PC-3 (cell line): ENCODE measurements around the gene AP1AR. TPM values are rescaled to one million over a fixed set of nuclear protein-coding genes. Genes with fewer than 3 reads are reported as not detected.

ENCODE experiments used
- ATAC-seq: fragments of 200-7000 bp; cut with Tn5 transposase; 2 replicates; pipeline ENCODE4 v1.9.1; 2020; ENCODE audit warnings: mild to moderate bottlenecking, moderate library complexity
- BruUV-seq: library from RNA; stranded (reverse); fragments of 400-500 nt; replicated peaks from 2 replicates; lab custom pipeline; 2021; lab: Mats Ljungman, UMichigan
- CTCF ChIA-PET: fragments of 300-600 bp; sonication (Branson Sonifier 250); formaldehyde crosslinking; loops from one replicate; lab custom pipeline; 2022; ENCODE audit warnings: antibody characterized with exemption; lab: Charles Lee
- POLR2A ChIA-PET: fragments of 300-600 bp; sonication (Branson Sonifier 250); formaldehyde crosslinking; loops from one replicate; lab custom pipeline; 2022; ENCODE audit warnings: antibody characterized with exemption; ENCODE audit not compliant: unreplicated experiment; lab: Charles Lee
- DNase-seq: peaks from one replicate; pipeline ENCODE4 v3.0.0-alpha.2; 2015
- H2AFZ ChIP-seq: fragments of 300-600 bp; sonication (generic); 2 replicates; pipeline ENCODE4 v1.6.0; 2016; ENCODE audit warnings: antibody characterized with exemption, low read length
- H3F3A ChIP-seq: fragments of 300-600 bp; sonication (generic); one replicate; pipeline ENCODE4 v1.6.0; 2017; ENCODE audit warnings: antibody characterized with exemption, low read length, control low read depth, mild to moderate bottlenecking; ENCODE audit not compliant: unreplicated experiment
- H3K27ac ChIP-seq: fragments of 300-600 bp; sonication (generic); 2 replicates; pipeline ENCODE4 v1.5.1; 2016; ENCODE audit warnings: mild to moderate bottlenecking, low read length
- H3K27me3 ChIP-seq: fragments of 300-600 bp; sonication (generic); 2 replicates; pipeline ENCODE4 v1.6.1; 2016; ENCODE audit warnings: low read length, mixed read lengths
- H3K36me3 ChIP-seq: fragments of 300-600 bp; sonication (generic); 2 replicates; pipeline ENCODE4 v1.6.1; 2016; ENCODE audit warnings: low read depth, mixed run types, low read length, mixed read lengths
- H3K4me1 ChIP-seq: fragments of 300-600 bp; sonication (generic); 2 replicates; pipeline ENCODE4 v1.5.1; 2016; ENCODE audit warnings: low read length; ENCODE audit not compliant: insufficient read depth
- H3K4me2 ChIP-seq: fragments of 300-600 bp; sonication (generic); 2 replicates; pipeline ENCODE4 v1.6.0; 2016; ENCODE audit warnings: low read length
- H3K4me3 ChIP-seq: fragments of 300-600 bp; sonication (generic); 2 replicates; pipeline ENCODE4 v1.5.1; 2016; ENCODE audit warnings: mild to moderate bottlenecking, low read length, mixed read lengths
- H3K79me2 ChIP-seq: fragments of 300-600 bp; sonication (generic); 2 replicates; pipeline ENCODE4 v1.6.1; 2017; ENCODE audit warnings: low read length, mixed read lengths
- H3K9ac ChIP-seq: fragments of 300-600 bp; sonication (generic); 2 replicates; pipeline ENCODE4 v1.6.0; 2016; ENCODE audit warnings: mild to moderate bottlenecking, low read length
- H3K9me2 ChIP-seq: fragments of 300-600 bp; sonication (generic); replicated peaks from 2 replicates; pipeline ENCODE4 v1.6.1; 2016; ENCODE audit warnings: mixed run types, low read length, mixed read lengths
- H3K9me3 ChIP-seq: fragments of 300-600 bp; sonication (generic); 2 replicates; pipeline ENCODE4 v1.6.1; 2016; ENCODE audit warnings: low read length, mixed read lengths
- H4K20me1 ChIP-seq: fragments of 300-600 bp; sonication (generic); 2 replicates; pipeline ENCODE4 v1.6.1; 2016; ENCODE audit warnings: low read length, mixed read lengths
- EZH2 ChIP-seq: fragments of 300-600 bp; sonication (generic); IDR thresholded peaks from one replicate; pipeline ENCODE4 v1.6.1; 2017; ENCODE audit warnings: antibody characterized with exemption, mild to moderate bottlenecking, low read length; ENCODE audit not compliant: unreplicated experiment
- EZH2phosphoT487 ChIP-seq: fragments of 300-600 bp; sonication (generic); IDR thresholded peaks from 2 replicates; pipeline ENCODE4 v1.6.1; 2018; ENCODE audit warnings: mild to moderate bottlenecking, antibody characterized with exemption, low read length, borderline replicate concordance
- intact Hi-C: fragments of 100-400 bp; cut with micrococcal nuclease; formaldehyde crosslinking; loops from 2 replicates; pipeline ENCODE4 v1.9.0; 2023
- total RNA-seq: library from RNA; depleted of rRNA; stranded (reverse); fragments of >200 nt; gene quantifications from 2 replicates; pipeline ENCODE4 v1.2.3, GENCODE V29; 2014
- TF ChIP-seq, protein P1 (sequence below): fragments of 300-600 bp; sonication (generic); conservative IDR thresholded peaks from 2 replicates; pipeline ENCODE4 v1.5.1; 2017; ENCODE audit warnings: antibody characterized with exemption, low read depth, mild to moderate bottlenecking, low read length

The AP1AR gene
- total RNA-seq, 1 experiment from 2014 or later = 34.6 TPM

DNA sequence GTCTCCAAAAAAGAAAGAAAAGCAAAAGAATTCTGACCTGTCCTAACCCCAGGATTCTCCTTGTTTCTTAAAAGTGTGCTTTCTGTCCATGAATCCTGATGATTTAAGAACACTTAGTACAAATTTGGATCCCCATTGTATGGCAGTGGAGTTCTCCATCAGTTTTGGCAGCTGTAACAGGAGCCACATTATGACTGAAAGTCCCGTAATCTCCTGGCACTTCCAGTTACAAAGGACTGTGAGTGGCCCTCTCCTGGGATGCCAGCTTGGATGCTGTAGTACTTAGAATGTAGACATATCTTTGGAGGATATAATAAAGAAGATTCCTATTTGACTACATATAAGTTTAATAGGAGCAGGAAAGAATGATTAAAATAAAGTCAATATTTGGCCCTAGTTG, 20.6 kb downstream of the AP1AR start:
- BruUV-seq = no TSS peak
- TF ChIP-seq EZH2 = no peak
- no peak for TF ChIP-seq EZH2phosphoT487
- TF ChIP-seq, protein P1, sequence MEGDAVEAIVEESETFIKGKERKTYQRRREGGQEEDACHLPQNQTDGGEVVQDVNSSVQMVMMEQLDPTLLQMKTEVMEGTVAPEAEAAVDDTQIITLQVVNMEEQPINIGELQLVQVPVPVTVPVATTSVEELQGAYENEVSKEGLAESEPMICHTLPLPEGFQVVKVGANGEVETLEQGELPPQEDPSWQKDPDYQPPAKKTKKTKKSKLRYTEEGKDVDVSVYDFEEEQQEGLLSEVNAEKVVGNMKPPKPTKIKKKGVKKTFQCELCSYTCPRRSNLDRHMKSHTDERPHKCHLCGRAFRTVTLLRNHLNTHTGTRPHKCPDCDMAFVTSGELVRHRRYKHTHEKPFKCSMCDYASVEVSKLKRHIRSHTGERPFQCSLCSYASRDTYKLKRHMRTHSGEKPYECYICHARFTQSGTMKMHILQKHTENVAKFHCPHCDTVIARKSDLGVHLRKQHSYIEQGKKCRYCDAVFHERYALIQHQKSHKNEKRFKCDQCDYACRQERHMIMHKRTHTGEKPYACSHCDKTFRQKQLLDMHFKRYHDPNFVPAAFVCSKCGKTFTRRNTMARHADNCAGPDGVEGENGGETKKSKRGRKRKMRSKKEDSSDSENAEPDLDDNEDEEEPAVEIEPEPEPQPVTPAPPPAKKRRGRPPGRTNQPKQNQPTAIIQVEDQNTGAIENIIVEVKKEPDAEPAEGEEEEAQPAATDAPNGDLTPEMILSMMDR = no peak
- ATAC-seq (no peak), DNase-seq (no peak)
- no peaks in the 10 kb centered on the region for H3K4me1 ChIP-seq
- H3K9me3 ChIP-seq = no peaks in the 10 kb centered on the region
- H2AFZ ChIP-seq = no peak overlapping the region
- H3K36me3 ChIP-seq = no peaks in the 10 kb centered on the region
- no peak overlapping the region for H3K4me3 ChIP-seq
- ChIA-PET CTCF (no interaction called here), POLR2A (no interaction called here)
- intact Hi-C loops = no loop called here
- H3K79me2 ChIP-seq = peaks cover 9% of the 10 kb centered on the region; the same call in 1 of the 2 replicates
- no peaks in the 10 kb centered on the region for H4K20me1 ChIP-seq
- no peak overlapping the region for H3K4me2 ChIP-seq
- no peaks in the 10 kb centered on the region for H3K27me3 ChIP-seq
- no peak overlapping the region for H3K9ac ChIP-seq
- no peaks in the 10 kb centered on the region for H3K9me2 ChIP-seq
- no peak overlapping the region for H3K27ac ChIP-seq
- no peaks in the 10 kb centered on the region for H3F3A ChIP-seq

DNA sequence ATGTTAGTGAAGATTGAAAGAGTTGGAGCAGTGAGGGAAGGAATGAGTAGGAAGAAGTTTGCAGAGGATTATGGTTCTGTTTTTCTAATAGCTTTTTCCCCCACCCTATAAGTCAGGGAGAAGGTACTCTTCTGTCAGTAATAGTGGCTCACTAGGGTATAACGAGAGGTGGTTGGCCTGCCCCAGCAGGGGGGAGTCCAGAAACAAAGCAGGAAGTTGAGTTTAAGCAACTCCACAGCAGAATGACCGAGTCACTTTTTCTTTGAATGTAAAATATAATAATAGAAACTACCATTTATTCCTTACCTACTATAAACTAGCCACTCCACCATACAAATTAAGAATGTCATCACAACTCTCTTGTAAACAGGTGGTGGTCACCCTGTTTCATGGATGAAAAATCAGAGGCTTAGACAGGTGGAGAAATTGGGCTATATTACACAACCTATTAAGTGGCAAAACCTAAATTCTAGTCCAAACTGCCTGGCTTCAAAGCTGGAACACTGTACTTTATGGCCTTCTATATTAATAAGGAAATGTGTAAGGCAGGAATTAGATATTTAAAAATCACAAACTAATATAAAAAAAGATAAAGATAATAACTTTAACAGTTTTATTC, 21.9 kb downstream of the AP1AR start:
- Histone ChIP-seq H3K9me2 (no peaks in the 10 kb centered on the region), H2AFZ (no peak overlapping the region), H4K20me1 (no peaks in the 10 kb centered on the region), H3F3A (no peaks in the 10 kb centered on the region), H3K36me3 (no peaks in the 10 kb centered on the region), H3K4me1 (no peaks in the 10 kb centered on the region), H3K9me3 (no peaks in the 10 kb centered on the region), H3K79me2 (no peaks in the 10 kb centered on the region; the same call in 1 of the 2 replicates), H3K4me2 (no peak overlapping the region), H3K27ac (no peak overlapping the region), H3K9ac (no peak overlapping the region), H3K4me3 (no peak overlapping the region), H3K27me3 (no peaks in the 10 kb centered on the region)
- ChIA-PET CTCF (no interaction called here), POLR2A (no interaction called here)
- intact Hi-C loops = no loop called here
- ATAC-seq = no peak
- DNase-seq = no peak
- TF ChIP-seq EZH2 (no peak), EZH2phosphoT487 (no peak)
- TF ChIP-seq, protein P1 = no peak
- BruUV-seq = no TSS peak

DNA sequence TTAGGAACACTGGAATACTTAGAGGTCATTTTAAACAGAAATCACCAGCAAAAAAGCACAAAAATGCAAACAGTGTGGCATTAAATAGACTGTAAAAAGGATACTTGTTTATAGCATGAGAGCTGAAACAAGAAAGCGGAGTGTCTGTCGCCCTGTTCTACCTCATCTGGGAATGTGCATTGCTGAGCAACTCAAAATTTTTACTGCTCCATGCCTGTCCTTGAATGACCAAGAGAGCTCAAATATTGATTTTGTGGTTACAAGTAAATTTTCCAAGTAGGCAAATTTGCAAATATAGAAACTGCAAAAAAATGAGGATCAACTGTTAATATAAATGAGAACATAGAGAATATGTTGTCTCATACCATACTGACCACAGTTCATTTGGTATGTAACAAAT, 25.5 kb downstream of the AP1AR start:
- no peak for ATAC-seq
- Histone ChIP-seq H3K4me2 (no peak overlapping the region), H3K36me3 (peaks cover 3% of the 10 kb centered on the region; the same call in 1 of the 2 replicates), H2AFZ (no peak overlapping the region), H3K4me3 (no peak overlapping the region), H3K4me1 (no peaks in the 10 kb centered on the region), H3K27me3 (no peaks in the 10 kb centered on the region), H3F3A (no peaks in the 10 kb centered on the region), H3K9ac (no peak overlapping the region), H3K9me2 (no peaks in the 10 kb centered on the region), H3K9me3 (no peaks in the 10 kb centered on the region), H4K20me1 (no peaks in the 10 kb centered on the region), H3K27ac (no peak overlapping the region), H3K79me2 (no peaks in the 10 kb centered on the region)
- intact Hi-C loops = no loop called here
- ChIA-PET CTCF (no interaction called here), POLR2A (interaction anchor here (1.0 kb wide), 1 partner anchor 17 kb away, joined by 3 read pairs; no protein-coding TSS in a partner anchor)
- BruUV-seq = no TSS peak
- no peak for DNase-seq
- TF ChIP-seq EZH2 (no peak), EZH2phosphoT487 (no peak)
- TF ChIP-seq, protein P1 = no peak
